GM19035 (cell line): ENCODE results near the gene ARMC10.
"Not testable (repeated sequence)": the region's sequence is repeated elsewhere in the genome, so short reads cannot be mapped to it uniquely, and the experiment has no call there.

ENCODE experiments used
- ATAC-seq: cut with Tn5 transposase; IDR thresholded peaks from one replicate; pipeline ENCODE4 v1.9.1; 2021; ENCODE audit not compliant: unreplicated experiment

Gene ARMC10

GRCh38 chr7:103077318-103077717 lies 2.4 kb downstream of the ARMC10 start:
- ATAC-seq, result no peak

GRCh38 chr7:103078226-103078625 lies 3.3 kb downstream of the ARMC10 start:
- ATAC-seq, result not testable (repeated sequence)

- ATAC-seq, result no peak
Observed at GRCh38 chr7:103079836-103080235, 4.9 kb downstream of the ARMC10 start.

- ATAC-seq, result no peak
Observed at GRCh38 chr7:103080923-103081322, 6.0 kb downstream of the ARMC10 start.

- no peak for ATAC-seq
Observed at GRCh38 chr7:103082497-103082896, 7.6 kb downstream of the ARMC10 start.

- no peak for ATAC-seq
Observed at GRCh38 chr7:103083210-103083609, 8.3 kb downstream of the ARMC10 start.

GRCh38 chr7:103092321-103092720 lies 17.4 kb downstream of the ARMC10 start:
- not testable (repeated sequence) for ATAC-seq

- no peak for ATAC-seq
Observed at GRCh38 chr7:103093429-103093828, 18.5 kb downstream of the ARMC10 start.

- no peak for ATAC-seq
Observed at GRCh38 chr7:103094102-103094501, 19.2 kb downstream of the ARMC10 start.

GRCh38 chr7:103095558-103095957 lies 20.6 kb downstream of the ARMC10 start:
- not testable (repeated sequence) for ATAC-seq

GRCh38 chr7:103097041-103097440 lies 22.1 kb downstream of the ARMC10 start:
- no peak for ATAC-seq

- no peak for ATAC-seq
Observed at GRCh38 chr7:103100348-103100747, 25.4 kb downstream of the ARMC10 start.

GRCh38 chr7:103101543-103101942 lies 26.6 kb downstream of the ARMC10 start:
- ATAC-seq, result no peak

- ATAC-seq, result no peak
Observed at GRCh38 chr7:103106005-103106702, 31.2 kb downstream of the ARMC10 start.

- ATAC-seq, result not testable (repeated sequence)
Observed at GRCh38 chr7:103106703-103107070, 31.7 kb downstream of the ARMC10 start.

- no peak for ATAC-seq
Observed at GRCh38 chr7:103113164-103113563, 38.2 kb downstream of the ARMC10 start.

GRCh38 chr7:103114576-103115008 lies 39.7 kb downstream of the ARMC10 start:
- ATAC-seq, result no peak

GRCh38 chr7:103115771-103116170 lies 40.8 kb downstream of the ARMC10 start:
- no peak for ATAC-seq

GRCh38 chr7:103116511-103116910 lies 41.6 kb downstream of the ARMC10 start:
- no peak for ATAC-seq

GRCh38 chr7:103116991-103117390 lies 42.1 kb downstream of the ARMC10 start:
- no peak for ATAC-seq

- ATAC-seq, result no peak
Observed at GRCh38 chr7:103117465-103117864, 42.5 kb downstream of the ARMC10 start.

GRCh38 chr7:103119791-103120291 lies 44.9 kb downstream of the ARMC10 start:
- ATAC-seq, result no peak

- ATAC-seq, result no peak
Observed at GRCh38 chr7:103120362-103120761, 45.4 kb downstream of the ARMC10 start.
